ENCODE results near the gene CHD1. TPM values are rescaled to one million over a fixed set of nuclear protein-coding genes. Genes with fewer than 3 reads are reported as not detected.

CHD1 gene
- total RNA-seq, 1 donor from 2014 or later, result 62.2 TPM

DNA sequence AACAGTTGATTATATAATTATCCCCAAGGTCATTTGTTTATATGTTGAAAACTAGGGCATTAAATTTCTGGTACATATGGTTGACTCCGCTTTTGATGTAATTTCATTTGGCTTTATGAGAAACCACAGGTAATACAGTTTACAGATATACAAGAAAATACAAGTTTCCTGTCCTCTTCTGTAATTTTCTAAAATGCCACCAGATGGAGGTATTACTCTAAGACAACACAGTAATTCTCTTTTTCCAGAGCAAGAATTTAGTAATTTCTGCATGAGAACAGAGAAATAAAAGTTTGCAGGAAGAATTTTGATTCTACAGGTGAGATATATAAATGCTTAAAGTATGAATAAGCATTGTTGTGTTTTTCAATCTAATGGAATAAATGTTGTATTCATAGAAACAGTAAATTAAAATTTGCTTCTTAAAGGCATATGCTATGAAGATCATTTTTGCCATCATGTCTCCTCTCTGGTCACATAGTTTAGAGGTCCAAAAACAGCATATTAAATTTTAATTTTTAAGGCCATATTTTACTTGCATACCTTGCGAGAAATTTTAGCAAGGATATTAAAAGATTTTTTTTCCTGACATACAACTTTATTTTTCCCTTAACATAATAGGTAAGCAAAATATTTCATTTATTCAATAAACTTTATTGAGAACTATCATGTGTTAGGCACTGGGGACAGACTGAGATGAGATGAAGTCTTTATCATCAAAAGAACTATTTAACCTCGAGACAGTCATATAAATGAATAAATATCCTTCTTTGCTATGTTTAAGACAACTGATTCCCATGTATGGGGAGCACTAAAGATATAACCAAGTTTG is 22.7 kb downstream of the CHD1 start:
- DNase-seq (ENCODE audit: low spot score), result no peak

DNA sequence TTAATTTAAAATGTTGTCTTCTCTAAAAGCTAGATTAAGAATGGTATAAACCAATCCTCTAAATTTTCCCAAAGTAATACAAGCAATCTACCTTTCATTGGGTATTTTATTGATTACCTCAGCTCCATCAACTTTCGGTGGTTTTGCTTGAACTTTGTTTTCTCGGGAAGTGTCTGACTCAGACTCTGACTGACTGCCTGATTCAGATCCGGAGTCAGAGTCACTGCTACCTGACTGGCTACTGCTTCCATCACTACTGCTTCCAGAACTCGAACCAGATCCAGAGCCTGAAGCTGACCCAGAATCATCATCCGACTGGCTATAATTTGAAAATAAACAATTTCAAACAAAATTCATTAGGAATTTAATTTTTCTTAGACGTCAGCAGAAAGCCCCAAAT is 24.0 kb downstream of the CHD1 start:
- DNase-seq (ENCODE audit: low spot score), result no peak

DNA sequence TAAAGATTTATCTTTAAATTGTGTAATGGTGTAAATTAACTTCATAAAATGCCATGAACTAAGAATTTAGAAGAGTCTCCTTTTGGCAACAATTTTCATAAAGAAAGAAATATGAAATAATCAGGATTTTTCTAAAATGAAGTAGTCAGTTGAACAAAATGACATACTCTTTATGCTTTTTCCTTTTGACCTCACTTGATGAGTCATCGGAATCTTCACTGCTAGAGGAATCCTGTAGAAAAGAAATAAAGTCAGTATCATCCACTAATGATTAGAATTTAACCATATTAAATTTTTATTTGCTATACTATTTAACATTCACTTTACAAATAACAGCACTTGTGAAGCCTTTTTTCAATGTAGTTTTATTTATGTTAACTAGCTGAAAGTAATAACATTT is 26.1 kb downstream of the CHD1 start:
- no peak for DNase-seq (ENCODE audit: low spot score)

DNA sequence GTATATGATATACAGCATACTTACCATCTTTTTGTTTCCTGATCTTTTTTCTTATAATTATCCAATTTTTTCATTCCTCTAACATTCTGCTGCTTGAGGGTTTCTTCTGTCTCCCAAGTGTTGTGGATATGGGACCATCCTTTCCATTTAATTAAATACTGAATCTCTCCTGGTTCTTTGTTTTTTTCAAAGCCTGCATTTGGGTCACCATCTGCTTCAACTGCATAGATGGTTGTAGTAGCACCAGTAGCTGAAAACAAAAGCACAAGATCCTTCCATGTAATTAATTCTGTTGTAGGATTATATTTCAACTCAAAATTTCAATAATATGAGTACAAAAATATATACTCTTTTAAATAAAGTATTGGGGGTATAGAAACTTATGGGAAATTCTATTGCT is 29.4 kb downstream of the CHD1 start:
- no peak for DNase-seq (ENCODE audit: low spot score)

DNA sequence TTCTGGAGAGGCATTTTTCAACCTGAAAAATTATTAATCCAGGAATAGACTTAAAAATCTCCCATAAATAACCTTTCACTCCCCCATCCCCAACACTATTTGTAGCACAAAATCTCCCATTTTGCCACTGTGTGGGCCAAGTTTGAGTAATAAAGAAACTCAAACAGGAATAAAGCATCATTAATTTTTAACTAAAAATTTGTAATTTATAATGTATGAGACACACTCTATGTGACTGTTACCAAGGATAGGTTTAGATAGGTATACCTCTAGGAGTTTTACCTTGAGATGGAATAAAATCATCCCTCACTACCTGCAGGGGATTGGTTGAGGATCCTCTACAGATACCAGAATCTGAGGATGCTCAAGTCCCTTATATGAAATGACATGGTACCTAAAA is 30.1 kb downstream of the CHD1 start:
- DNase-seq (ENCODE audit: low spot score), result no peak

DNA sequence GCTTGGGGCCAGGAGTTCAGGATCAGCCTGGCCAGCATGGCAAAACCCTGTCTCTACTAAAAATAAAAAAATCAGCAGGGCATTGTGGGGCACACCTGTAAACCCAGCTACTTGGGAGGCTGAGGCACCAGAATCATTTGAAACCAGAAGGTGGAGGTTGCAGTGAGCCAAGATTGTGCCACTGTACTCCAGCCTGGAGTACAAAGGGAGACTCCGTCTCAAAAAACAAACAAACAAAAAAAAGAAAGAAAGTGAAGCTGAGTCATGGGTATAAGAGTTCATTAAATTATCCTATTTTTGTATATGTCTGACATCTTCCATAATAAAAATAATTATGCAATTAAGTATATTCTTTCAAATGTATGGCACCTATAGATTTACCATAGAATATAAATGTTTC is 37.2 kb downstream of the CHD1 start:
- no peak for DNase-seq (ENCODE audit: low spot score)

DNA sequence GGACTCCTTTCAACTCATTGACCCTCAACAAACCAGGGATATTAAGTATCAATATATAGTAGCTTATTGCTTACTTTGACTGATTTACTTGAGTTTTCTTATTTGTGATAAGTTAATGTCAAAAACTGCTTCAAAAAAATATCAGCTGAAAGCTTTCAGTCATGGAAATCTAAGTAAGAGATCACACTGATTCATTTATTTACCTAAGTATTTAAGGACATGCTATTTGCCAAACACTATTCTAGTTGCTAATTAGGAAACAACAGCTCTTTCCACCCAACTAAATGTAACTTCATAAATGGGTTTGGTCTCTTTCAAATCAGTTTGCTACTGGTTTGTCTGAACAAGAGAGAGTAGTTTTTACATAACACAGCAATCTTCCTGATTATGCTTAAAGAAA is 48.2 kb downstream of the CHD1 start:
- DNase-seq (ENCODE audit: low spot score), result no peak

DNA sequence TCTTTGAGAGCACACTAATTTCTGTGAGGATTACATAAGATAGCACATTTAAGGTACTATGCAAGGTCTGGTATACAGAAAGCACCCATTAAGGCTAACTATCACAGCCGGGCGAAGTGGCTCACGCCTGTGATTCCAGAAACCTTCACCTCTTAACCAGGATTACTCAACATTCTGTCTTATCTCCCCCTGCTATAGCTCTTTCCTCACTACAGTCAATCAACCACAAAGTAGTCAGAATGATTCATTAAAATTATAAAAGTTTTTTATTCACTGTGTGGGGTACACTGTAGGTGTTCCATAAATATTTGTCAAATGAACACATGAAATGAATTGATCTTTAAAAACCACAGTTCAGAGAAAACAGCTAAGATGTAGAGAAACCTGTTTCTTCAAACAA is 48.7 kb downstream of the CHD1 start:
- DNase-seq (ENCODE audit: low spot score), result no peak

DNA sequence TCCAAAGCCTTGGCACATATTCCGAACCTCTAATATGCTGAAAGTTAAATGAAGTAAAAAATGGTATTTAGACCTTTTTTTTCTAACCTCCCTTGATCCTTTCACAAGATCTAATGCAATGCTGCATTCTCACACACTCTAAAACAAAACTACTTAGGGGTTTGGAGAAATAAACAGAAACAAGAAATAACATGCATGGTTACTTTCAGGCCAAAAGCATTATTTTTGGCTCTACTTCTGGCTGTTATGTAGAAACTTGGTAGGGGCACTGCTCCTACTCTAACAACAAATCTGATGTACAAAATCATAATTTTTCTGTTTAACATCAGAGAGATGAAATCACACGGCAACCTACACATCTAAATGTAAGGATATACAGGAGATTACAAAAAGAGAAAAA is 51.2 kb downstream of the CHD1 start:
- no peak for DNase-seq (ENCODE audit: low spot score)

DNA sequence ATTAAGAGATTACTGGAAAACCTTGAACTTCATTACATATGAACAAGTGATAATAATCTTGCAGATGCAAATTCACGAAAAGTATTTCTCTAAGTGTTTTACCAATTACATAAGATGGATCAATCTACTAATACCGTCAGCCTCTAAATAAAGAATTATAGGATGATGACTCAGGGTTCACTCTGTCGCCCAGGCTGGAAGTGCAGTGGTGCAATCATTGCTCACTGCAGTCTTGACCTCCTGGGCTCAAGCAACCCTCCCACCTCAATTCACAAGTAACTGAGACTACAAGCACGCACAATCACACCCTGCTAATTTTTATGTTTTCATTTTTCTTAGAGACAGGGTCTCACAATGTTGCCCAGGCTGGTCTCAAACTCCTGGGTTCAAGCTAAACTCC is 56.1 kb downstream of the CHD1 start:
- no peak for DNase-seq (ENCODE audit: low spot score)

DNA sequence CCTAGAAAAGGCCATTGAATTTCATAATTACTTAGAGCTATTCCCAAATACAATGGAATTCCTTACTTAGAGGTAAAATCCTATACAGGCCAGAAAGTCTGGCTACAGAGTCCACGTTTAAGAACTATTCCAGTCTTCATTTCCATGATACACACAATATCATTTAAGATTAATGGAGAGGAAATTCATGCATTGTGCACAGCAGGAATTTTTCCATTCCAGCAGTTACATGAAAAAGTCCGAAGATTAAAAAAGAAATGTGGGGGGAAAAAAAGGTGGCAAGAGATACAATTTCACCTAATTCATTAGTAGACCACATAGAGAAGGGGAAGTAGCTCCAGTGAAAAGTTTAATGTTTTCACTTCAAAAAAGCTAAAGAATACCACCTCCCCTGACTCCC is 63.1 kb downstream of the CHD1 start:
- no peak for DNase-seq (ENCODE audit: low spot score)

DNA sequence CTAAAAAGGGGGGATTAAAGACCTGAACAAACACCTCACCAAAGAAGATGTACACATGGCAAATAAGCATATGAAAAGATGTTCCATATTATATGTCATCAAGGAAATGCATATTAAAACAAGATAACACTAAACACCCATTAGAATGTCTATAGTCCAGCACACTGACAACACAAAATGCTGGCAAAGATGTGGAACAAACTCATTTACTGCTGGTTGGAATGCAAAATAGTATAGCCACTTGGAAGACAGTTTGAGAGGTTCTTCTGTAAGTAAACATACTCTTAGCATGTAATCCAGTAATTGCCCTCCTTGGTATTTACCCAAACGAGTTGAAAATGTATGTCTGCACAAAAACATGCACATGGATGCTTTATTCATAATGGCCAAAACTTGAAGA is 81.8 kb downstream of the CHD1 start:
- no peak for DNase-seq (ENCODE audit: low spot score)

DNA sequence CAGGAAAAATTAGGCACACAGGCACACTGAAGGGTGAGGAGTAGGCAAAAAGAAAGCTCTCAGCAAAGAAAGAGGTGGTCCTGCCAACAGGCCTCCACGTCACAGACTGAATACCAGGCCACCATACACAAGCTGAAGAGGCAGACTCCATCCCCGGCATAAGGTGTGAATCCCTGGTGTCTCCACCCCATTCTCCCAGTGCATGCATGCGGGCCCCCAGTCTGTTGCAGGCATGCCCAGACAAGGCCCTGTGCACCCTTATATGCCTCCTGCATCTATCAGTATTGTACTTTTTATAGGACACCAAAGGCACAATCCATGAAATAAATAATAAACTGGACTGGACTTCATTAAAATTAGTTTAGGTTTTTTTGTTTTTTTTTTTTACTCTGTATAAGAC is 82.3 kb downstream of the CHD1 start:
- DNase-seq (ENCODE audit: low spot score), result no peak

DNA sequence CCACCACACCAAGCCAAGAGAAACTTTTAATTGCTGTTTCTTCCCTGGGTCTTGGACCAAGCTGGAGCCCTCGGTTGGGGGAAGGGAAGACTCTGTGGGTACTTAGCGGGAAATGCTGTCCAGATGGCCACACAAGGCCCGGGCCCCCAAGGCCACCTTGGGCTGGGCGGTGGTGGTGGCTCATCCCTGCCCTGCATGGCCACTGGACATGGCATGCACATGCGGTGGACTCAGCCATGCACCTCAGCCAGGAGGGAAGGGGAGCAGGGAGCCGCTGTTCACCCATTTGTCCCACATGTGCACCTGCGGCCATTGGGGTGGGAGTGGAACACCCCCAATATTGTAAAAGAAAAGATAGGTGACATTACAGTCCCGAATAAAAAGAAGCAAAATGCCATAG is 82.9 kb downstream of the CHD1 start:
- no peak for DNase-seq (ENCODE audit: low spot score)

DNA sequence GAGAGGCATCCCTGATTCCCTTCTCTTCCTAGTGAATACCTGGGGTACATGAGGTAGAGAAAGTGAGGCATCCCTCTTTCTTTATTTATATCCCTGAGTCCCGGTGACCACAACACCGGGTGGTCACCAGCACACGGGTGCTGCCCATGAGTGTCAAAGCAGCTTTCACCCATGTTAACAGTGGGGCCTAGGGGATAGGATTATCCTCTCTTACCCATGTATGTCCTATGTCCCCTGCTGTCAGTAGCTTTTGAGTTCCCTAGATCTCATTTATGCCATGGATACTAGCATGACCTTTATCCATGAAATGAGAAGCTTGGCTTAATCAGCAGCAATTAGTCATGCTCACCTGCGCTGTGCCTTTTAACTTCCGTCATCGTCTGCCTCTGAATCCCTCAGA is 83.9 kb downstream of the CHD1 start:
- no peak for DNase-seq (ENCODE audit: low spot score)

DNA sequence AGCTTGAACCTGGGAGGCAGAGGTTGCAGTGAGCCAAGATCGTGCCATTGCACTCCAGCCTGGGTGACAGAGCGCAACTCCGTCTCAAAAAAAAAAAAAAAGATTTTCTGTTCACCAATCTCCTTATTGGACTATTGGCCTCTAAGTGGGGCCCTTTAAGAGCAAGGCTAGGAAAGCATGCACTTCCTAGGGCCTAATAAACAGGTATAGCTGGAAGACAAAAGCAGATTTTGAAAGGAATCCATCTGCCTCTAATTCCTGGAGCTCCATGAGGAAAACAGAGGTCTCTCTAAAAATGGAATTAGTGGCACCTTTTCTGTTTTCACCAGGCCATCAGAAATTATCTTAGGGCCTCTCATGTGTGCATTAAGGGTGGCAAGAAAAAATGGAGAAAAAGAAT is 85.3 kb downstream of the CHD1 start:
- DNase-seq (ENCODE audit: low spot score), result no peak

DNA sequence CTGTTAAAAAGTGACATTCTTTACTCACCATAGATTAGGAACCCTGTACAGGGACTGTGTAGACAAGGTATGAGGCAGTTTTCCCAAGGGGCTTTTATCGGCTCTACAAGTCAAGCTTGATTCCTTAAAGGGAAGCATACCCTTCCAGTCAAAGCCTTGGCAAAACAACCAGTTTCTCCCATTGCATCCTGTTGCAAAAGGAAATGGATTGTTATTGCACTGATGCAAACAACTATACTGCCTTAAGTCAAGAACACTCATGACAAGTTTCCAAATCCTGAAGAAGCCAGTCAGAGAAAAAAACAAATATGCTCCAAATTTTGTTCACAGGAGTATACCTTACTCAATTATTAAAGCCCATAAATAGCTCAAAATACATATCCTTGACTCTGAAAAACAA is 87.9 kb downstream of the CHD1 start:
- no peak for DNase-seq (ENCODE audit: low spot score)

DNA sequence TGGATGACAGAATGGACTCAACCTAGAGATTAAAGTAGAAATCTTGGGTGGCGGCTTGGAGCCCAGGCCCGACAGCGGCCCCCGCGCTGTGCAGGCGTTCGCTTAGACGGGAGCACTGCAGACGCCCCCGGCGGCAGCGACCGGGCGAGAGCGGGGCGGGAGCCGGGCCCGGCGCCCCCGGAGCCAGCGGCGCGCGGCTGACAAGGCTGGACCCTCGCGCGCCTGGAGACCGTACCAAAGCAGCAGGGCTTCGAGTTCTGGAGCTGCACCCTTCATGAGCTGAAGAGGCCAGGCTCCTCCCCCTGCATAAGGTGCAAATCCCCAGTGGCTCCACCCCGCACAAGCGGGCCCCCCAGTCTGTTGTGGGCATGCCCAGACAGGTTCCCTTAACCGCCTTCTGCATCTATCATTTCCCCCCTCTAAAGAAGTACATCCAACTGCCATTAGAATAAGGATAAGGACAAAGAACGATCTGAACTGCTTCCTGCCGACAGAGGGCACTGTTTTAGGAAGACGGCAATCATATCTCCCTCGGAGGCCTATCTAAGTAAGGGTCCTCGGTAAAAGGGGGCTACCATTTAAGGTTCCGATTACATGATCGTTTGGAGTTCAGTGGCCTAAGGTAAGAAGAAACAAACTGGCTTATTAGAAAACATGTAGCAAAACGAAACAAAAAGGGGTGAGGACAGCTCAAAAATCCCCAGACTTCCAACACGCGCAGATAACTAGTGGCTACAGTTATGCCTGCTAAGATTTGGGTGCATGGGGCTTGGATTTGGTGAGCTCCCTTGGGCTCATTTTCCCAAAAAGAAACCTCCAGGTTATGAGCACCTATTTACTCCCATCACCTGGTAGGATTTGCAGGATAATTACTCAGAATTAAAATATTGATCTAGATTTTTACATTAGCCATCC is 89.1 kb downstream of the CHD1 start:
- DNase-seq (ENCODE audit: low spot score), result no peak

DNA sequence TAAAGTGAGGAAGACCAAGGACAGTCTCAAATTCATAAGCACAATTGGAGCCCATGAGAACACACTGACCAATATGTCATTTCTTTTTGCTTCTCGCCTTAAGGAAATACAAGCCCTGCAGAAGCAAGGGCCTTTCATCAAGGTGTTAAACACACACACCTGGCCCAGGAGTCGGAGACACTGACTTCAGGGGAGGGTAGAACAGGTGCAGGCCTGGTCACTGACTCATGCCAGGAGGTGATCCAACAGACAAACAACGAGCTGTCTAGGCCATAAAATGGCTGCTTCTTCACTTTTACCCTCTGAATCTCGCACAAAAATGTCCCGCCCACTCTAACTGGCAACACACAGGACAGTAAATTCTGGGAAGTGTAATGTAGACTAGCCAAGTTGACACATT is 92.6 kb downstream of the CHD1 start:
- DNase-seq (ENCODE audit: low spot score), result no peak

DNA sequence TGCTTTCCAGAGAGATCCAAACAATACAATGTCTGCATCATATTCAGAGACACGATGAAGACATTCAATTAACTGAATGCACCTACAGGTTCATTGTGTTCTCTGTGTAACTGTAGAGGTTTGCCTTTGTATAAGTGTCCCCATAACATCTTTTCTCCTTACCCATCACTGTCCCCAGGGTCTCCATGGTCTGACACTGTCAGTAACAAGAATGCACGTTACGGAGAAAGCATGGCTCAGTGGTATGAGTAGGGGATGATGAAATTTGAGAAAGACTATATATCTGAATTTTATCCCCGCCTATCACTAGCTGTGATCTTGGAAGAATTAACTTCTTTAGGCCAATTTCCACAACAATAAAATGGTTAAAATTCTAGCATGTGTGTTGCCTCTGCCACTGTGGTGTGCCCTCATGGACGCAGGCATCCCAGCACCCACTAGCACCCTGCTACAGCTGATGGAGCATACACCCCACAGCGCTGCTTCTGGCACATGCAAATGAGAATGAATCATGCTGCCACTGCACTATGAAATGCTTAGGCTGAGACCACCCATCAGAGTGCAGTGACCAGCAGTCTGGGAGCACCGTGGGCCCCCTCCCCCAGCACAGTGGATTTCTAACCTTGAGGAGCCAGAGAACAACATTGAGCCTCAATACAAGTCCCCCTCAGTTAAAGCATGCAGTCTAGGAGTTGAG is 101.1 kb downstream of the CHD1 start:
- no peak for DNase-seq (ENCODE audit: low spot score)

DNA sequence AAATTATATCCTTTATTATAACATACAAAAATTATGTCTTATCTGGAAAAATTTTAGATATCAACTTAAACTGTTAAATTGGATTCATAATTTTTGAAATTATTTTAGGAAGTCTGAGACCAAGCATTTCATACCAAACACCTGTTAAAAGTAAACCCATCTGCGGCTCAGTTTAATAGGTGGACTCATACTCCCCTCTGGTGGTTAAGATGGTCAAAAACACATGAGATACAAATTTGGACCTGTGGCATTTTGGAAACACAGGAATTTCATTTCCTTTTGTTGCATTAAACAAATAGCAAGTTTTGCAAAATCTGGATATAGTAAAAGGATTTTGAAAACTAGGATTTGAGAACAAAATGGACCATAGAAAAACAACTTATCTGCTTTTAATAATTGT is 101.6 kb downstream of the CHD1 start:
- no peak for DNase-seq (ENCODE audit: low spot score)
